Measurements from ENCODE around the gene HIGD2B. TPM values are rescaled to one million over a fixed set of nuclear protein-coding genes. Genes with fewer than 3 reads are reported as not detected.

HIGD2B gene
- not detected in 2 replicates for polyA plus RNA-seq (2011; rRNA removed)
- polyA plus RNA-seq (2012; cell fraction: cytosol; rRNA removed) = 0.04 TPM in 1 of 2 replicates, not detected in the other
- not detected in 2 replicates for polyA plus RNA-seq (2012; cell fraction: nucleus; rRNA removed)
- polyA plus RNA-seq (2017; fragmentation: RNase III; extraction: RNeasy Plus Mini Kit Qiagen cat#74134 plus additional on column Dnase treatment) = not detected in 3 replicates
- polyA minus RNA-seq (2011; rRNA and poly(A)+ RNA removed) = 0.24 TPM in 1 of 2 replicates, not detected in the other

- ChIA-PET CTCF (interaction anchor here (0.6 to 2.2 kb wide), 7 partner anchors 11 to 266 kb away, joined by 3 to 9 read pairs (median 6); no protein-coding TSS in a partner anchor), POLR2A (interaction anchor here (0.5 to 2.1 kb wide), 12 partner anchors 9 to 1712 kb away, joined by 3 to 8 read pairs (median 4); partner anchors contain the start of gene HEXA)
- ATAC-seq = peak; percentile 97 to 98
- peak; percentile 94 for FAIRE-seq
- peak; percentile 52 for TF ChIP-seq CHD2 (IDR thresholded peaks at IDR 0.05; ENCODE audit: low read length, partially characterized antibody)
- peak; percentile 93 for TF ChIP-seq PHF8 (IDR thresholded peaks at IDR 0.05; ENCODE audit: borderline replicate concordance, low read depth)
- TF ChIP-seq HOXB13 (CRISPR knock-in tag; IDR thresholded peaks at IDR 0.05; ENCODE audit: low read depth) = 0 out of 2 replicates have a peak, but pooled peaks have one; percentile 7
- peak; percentile 30; the same call in 1 of the 2 replicates for TF ChIP-seq GATA3 (IDR thresholded peaks at IDR 0.05; ENCODE audit: borderline replicate concordance)
- TF ChIP-seq PBX3 (IDR thresholded peaks at IDR 0.05) = 0 out of 2 replicates have a peak, but pooled peaks have one; percentile 3
- TF ChIP-seq BCL3 (IDR thresholded peaks at IDR 0.05) = peak; percentile 92; the same call in 2 of the 3 replicates
- no peak for TF ChIP-seq SREBF2 (IDR thresholded peaks at IDR 0.05)
- no peak for TF ChIP-seq TFCP2L1 (CRISPR knock-in tag; IDR thresholded peaks at IDR 0.05)
- TF ChIP-seq TP53 (CRISPR knock-in tag; IDR thresholded peaks at IDR 0.05) = 0 out of 2 replicates have a peak, but pooled peaks have one; percentile 3
- TF ChIP-seq E2F6 (IDR thresholded peaks at IDR 0.05; ENCODE audit: borderline replicate concordance, low read depth) = no peak; the same call in 1 of the 2 replicates
- TF ChIP-seq RFX5 (IDR thresholded peaks at IDR 0.05) = no peak
- no peak for TF ChIP-seq NFE2L2 (conservative IDR thresholded peaks at IDR 0.05; ENCODE audit: low read length)
- no peak for TF ChIP-seq NPAS2 (CRISPR knock-in tag; IDR thresholded peaks at IDR 0.05; ENCODE audit: borderline replicate concordance)
- peak; percentile 86 for TF ChIP-seq POLR2A (IDR thresholded peaks at IDR 0.05; ENCODE audit: low read length)
- 0 out of 2 replicates have a peak, but pooled peaks have one; percentile 41 for TF ChIP-seq ELK1 (IDR thresholded peaks at IDR 0.05; ENCODE audit: low read depth, low read length)
- 0 out of 2 replicates have a peak, but pooled peaks have one; percentile 4 for TF ChIP-seq EHF (CRISPR knock-in tag; IDR thresholded peaks at IDR 0.05)
- peak; percentile 78; the same call in 1 of the 2 replicates for TF ChIP-seq MAX (IDR thresholded peaks at IDR 0.05)
- peak; percentile 85 to 95 for TF ChIP-seq JUN (IDR thresholded peaks at IDR 0.05)
- 0 out of 2 replicates have a peak, but pooled peaks have one; percentile 39 for TF ChIP-seq ATOH8 (CRISPR knock-in tag; IDR thresholded peaks at IDR 0.05; ENCODE audit: low read depth)
- TF ChIP-seq REST (IDR thresholded peaks at IDR 0.05) = peak; percentile 42; the same call in 1 of the 2 replicates
- Histone ChIP-seq H3K27ac (peak within 1 kb of the TSS; percentile 88 to 89), H3K9me3 (no peaks in the 10 kb centered on the region), H3K4me1 (peaks cover 8% of the 10 kb centered on the region; the same call in 1 of the 3 replicates), H3K4me3 (peak within 1 kb of the TSS; percentile 67), H3K4me2 (peak within 1 kb of the TSS; percentile 87)
- 1% methylated on average over 49 of the region's 49 CpGs for WGBS (ENCODE audit: missing lambda C conversion rate)
- DNase-seq (ENCODE audit: low read depth in 1 of 2, low spot score in 1 of 2) = peak; percentile 90 to 96
Observed at GRCh38 chr15:72685925-72686794, at the start of gene HIGD2B, which contains the start of gene BBS4. HIGD2B (minus strand) TSS chr15:72686182; CDS start chr15:72676374, 9,808 bp downstream. BBS4 (plus strand) TSS chr15:72686207; CDS start chr15:72686228, 21 bp downstream.

Data from A549 (cell line).